ENCODE data around the gene EPN3.

EPN3 gene

GRCh38 chr17:50550661-50551432 lies 18.3 kb downstream of the EPN3 start:
- no peak for DNase-seq

GRCh38 chr17:50551433-50551815 lies 18.9 kb downstream of the EPN3 start:
- no peak for DNase-seq

- no peak for DNase-seq
These were observed 19.3 kb downstream of the EPN3 start for GRCh38 chr17:50551884-50552283.

GRCh38 chr17:50554201-50554600 lies 21.7 kb downstream of the EPN3 start:
- DNase-seq, result no peak

GRCh38 chr17:50556803-50557202 lies 24.3 kb downstream of the EPN3 start:
- no peak for DNase-seq

- DNase-seq, result no peak
These were observed 25.1 kb downstream of the EPN3 start for GRCh38 chr17:50557630-50558029.

GRCh38 chr17:50558091-50558490 lies 25.6 kb downstream of the EPN3 start:
- DNase-seq, result no peak

- DNase-seq, result no peak
These were observed 26.0 kb downstream of the EPN3 start for GRCh38 chr17:50558581-50558940.

GRCh38 chr17:50558941-50559614 lies 26.5 kb downstream of the EPN3 start:
- DNase-seq, result no peak

GRCh38 chr17:50559674-50560184 lies 27.2 kb downstream of the EPN3 start:
- DNase-seq, result peak; percentile 17

- peak; percentile 59 for DNase-seq
These were observed 27.8 kb downstream of the EPN3 start, which contains the start of gene CACNA1G for GRCh38 chr17:50560185-50560824. Gene CACNA1G (plus strand): TSS chr17:50560715. CDS start chr17:50561460, 745 bp downstream.

- DNase-seq, result no peak
These were observed 28.6 kb downstream of the EPN3 start for GRCh38 chr17:50560931-50561745.

GRCh38 chr17:50561746-50562141 lies 29.2 kb downstream of the EPN3 start:
- DNase-seq, result no peak

GRCh38 chr17:50562242-50563091 lies 29.9 kb downstream of the EPN3 start:
- no peak for DNase-seq

- no peak for DNase-seq
These were observed 30.6 kb downstream of the EPN3 start for GRCh38 chr17:50563092-50563511.

- no peak for DNase-seq
These were observed 32.4 kb downstream of the EPN3 start for GRCh38 chr17:50564916-50565315.

- no peak for DNase-seq
These were observed 33.1 kb downstream of the EPN3 start for GRCh38 chr17:50565402-50566350.

GRCh38 chr17:50566886-50567285 lies 34.4 kb downstream of the EPN3 start:
- no peak for DNase-seq

- no peak for DNase-seq
These were observed 36.1 kb downstream of the EPN3 start for GRCh38 chr17:50568659-50569058.

GRCh38 chr17:50569592-50569991 lies 37.1 kb downstream of the EPN3 start:
- DNase-seq, result no peak

- no peak for DNase-seq
These were observed 37.5 kb downstream of the EPN3 start for GRCh38 chr17:50570032-50570431.

All from NCI-H1048 (cell line).